GM13977 (cell line): ENCODE results near the gene CDH26.
"Not testable (repeated sequence)": the region's sequence is repeated elsewhere in the genome, so short reads cannot be mapped to it uniquely, and the experiment has no call there.

Experiments
- DNase-seq: peaks from one replicate; pipeline ENCODE4 v3.0.0; 2012; ENCODE audit warnings: low spot score
- in situ Hi-C: fragments of 300-500 bp; cut with MboI; formaldehyde crosslinking; loops from one replicate; pipeline ENCODE4 v1.12.0; 2022; ENCODE audit warnings: low sequenced_read_pairs, low pct_unique_long_range_greater_than_20kb, mixed read lengths, inconsistent platforms; ENCODE audit not compliant: unreplicated experiment
- TF ChIP-seq, protein P1 (sequence below): IDR thresholded peaks from 2 replicates; pipeline ENCODE4 v1.5.1; 2012; ENCODE audit warnings: mild to moderate bottlenecking, control low read depth; ENCODE audit not compliant: insufficient read depth; ENCODE audit errors: extremely low read depth, missing control alignments

The CDH26 gene

DNA sequence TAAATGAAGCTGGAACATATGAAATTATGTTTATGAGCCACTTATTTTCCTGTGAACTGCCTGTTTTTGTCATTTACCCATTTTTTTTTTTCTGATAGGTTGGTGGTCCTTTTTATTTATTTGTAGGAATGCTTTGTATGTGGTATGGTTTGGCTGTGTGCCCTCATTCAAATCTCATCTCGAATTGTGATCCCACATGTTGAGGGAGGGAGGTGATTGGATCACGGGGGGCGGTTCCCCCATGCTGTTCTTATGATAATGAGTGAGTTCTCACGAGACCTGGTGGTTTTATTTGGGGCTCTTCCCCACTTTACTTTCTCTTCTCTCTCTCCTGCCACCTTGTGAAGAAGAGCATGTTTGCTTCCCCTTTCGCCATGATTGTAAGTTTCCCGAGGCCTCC, 77.3 kb downstream of the CDH26 start:
- DNase-seq: no peak
- TF ChIP-seq, protein P1, sequence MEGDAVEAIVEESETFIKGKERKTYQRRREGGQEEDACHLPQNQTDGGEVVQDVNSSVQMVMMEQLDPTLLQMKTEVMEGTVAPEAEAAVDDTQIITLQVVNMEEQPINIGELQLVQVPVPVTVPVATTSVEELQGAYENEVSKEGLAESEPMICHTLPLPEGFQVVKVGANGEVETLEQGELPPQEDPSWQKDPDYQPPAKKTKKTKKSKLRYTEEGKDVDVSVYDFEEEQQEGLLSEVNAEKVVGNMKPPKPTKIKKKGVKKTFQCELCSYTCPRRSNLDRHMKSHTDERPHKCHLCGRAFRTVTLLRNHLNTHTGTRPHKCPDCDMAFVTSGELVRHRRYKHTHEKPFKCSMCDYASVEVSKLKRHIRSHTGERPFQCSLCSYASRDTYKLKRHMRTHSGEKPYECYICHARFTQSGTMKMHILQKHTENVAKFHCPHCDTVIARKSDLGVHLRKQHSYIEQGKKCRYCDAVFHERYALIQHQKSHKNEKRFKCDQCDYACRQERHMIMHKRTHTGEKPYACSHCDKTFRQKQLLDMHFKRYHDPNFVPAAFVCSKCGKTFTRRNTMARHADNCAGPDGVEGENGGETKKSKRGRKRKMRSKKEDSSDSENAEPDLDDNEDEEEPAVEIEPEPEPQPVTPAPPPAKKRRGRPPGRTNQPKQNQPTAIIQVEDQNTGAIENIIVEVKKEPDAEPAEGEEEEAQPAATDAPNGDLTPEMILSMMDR: no peak
- in situ Hi-C loops: no loop called here

DNA sequence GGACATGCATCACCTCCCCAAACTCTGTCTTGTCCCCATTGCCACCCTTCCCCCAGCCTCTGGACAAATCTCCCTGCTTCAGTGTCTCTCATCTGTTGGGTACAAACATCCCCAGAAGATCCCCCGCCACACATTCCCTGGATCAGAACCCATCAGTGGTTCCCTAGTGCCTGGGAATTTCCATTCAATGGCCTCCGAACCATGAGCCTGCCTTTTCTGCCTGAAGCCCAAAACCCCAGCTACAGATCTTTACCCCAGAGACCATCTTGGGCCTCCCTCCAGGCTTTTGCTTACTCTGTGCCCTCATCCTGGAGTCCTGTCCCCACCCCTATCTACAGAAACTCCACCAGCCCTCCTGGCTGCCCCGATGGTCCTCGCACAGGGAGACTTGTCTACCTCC, 78.1 kb downstream of the CDH26 start:
- DNase-seq: no peak
- TF ChIP-seq, protein P1: no peak
- in situ Hi-C loops: no loop called here

DNA sequence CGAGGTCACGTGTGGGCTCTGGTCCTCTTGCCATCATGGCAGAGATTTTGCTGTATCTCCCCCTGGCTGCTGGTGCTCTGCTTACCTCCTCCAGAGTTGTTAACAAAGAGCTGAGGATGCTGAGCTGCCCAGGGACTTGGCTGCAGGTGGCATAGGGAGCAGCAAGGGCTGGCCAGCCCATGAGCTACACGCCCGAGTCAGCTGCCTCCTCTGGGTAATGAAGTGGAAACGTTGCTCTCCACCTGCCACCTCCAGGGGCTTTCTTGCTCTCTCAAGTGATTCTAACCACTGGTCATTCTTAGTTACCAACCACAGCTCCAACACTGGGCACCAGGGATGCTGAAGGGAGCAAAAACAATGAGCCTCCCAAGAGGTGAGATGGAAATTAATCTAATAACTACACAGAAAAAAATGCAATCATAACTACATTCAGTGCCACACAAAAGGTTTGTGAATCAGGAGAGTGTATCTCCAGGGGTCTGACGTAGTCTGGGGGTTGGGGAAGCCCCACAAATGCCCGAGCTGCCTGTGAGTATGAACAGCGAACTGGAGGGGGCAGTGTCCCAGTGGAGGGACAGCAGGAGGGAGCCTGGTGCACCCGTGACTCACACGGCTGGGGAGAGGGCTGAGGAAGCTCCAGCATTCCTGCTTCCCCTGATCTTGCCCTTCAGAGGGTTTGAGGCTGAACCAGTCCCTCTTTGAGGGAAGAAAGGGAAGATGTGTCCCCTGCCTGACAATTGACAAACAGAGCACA, 78.7 kb downstream of the CDH26 start:
- TF ChIP-seq, protein P1: no peak
- in situ Hi-C loops: no loop called here
- DNase-seq: no peak

DNA sequence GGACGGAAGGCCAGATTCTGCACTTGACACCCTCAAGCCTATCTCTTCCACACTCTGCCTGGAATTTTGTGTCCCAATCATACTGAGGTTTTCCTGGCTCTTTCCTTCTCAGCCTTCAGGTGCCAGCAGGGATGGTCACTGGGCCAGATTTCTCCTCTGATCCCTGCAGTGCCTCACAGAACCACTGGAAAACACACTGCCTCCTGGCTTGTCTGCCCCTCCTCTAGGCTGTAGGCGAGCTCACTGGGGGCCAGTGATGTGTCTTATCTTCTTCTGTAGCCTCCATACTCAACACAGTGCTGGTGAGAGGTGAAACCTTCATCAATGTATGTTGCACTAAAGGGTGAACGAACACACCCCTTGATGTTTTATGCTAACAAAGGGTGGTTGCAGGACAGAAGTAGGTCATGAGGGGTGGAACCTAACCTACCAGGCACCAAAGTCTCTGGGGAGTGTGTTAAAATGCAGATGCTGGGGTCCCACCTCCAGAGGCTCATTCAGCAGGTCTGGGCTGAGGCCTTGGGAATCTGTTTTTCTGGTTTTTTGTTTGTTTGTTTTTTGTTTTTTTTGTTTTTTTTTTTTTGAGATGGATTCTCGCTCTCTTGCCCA, 80.3 kb downstream of the CDH26 start:
- TF ChIP-seq, protein P1: no peak
- in situ Hi-C loops: no loop called here
- no peak for DNase-seq

DNA sequence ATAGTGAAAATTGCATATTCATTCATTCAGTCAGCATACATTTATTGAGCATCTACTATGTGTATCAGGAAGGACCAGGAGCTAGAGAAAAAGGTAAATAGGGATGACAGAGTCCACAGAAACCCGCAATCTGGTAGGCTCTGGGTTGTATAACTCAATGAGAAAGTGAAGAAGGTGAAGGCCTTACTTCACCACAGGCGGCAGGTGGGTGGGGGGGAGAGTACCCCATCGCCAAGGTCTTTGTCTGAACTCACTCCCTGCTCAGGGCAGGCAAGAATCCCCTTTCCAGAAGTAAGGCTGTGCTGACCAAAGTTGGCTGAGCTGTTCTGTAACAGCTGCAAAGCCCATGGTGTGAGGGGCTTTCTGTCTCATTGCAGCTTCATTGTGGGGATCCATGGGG, 81.3 kb downstream of the CDH26 start:
- DNase-seq: no peak
- TF ChIP-seq, protein P1: no peak
- in situ Hi-C loops: no loop called here

DNA sequence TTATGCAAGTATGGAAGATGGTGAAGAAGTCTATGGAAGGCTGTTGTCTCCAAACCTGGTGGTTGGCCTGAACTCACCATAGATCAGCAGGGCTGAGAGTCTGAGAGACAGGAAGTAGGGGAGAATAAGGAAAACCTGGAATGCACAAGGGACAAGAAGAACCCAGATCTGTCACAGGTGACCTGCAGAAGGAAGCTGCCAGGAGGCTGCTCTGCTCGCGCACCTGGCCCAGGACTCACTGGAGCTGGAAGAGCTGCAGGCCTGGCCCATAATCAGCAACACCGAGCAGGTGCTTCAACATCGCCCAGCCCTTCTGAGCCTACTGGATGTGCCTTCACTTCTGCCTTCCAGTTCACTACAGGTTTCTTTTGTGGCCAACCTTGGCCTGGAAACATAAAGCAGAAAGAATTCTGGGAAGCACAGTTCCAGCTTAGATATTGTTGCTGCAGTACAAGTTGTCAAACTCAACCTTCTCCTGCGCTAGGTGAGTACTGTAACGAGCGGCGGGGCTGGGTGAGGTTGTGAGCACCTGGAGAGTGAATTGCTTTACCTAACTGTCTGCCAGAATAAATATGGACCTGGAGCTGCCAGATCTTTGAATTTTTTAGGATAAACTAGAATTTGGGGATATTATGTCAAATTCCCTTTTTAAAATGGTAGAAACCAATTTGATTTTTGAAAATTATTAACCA, 82.4 kb downstream of the CDH26 start:
- TF ChIP-seq, protein P1: no peak
- in situ Hi-C loops: no loop called here
- no peak for DNase-seq

DNA sequence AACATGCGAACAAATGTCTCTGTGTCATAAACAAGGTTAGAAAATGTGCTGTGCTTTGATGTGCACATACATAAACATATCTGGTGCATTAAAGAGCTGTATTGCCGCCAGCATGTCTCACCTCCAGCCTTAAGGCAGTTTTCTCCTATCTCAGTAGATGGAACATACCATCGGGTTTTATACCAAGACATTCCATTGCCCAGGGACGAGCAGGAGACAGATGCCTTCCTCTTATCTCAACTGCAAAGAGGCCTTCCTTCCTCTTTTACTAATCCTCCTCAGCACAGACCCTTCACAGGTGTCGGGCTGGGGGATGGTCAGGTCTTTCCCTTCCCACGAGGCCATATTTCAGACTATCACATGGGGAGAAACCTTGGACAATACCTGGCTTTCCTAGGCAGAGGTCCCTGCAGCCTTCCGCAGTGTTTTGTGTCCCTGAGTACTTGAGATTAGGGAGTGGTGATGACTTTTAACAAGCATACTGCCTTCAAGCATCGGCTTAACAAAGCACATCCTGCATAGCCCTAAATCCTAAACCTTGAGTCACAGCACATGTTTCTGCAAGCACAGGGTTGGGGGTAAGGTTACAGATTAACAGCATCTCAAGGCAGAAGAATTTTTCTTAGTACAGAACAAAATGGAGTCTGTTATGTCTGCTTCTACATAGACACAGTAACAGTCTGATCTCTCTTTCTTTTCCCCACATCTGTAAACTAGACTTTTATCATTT, 83.4 kb downstream of the CDH26 start:
- in situ Hi-C loops, DNase-seq: not testable (repeated sequence)
